Measurements from ENCODE around the gene DMRTB1. TPM values are rescaled to one million over a fixed set of nuclear protein-coding genes. Genes with fewer than 3 reads are reported as not detected.

Gene DMRTB1
- total and polyA plus RNA-seq, 9 of the 15 experiments (the other 6 are each of a cell fraction or from before 2014, with no cell fraction given) = 0.06 to 0.35 (median 0.13) TPM; not detected in 3

DNA sequence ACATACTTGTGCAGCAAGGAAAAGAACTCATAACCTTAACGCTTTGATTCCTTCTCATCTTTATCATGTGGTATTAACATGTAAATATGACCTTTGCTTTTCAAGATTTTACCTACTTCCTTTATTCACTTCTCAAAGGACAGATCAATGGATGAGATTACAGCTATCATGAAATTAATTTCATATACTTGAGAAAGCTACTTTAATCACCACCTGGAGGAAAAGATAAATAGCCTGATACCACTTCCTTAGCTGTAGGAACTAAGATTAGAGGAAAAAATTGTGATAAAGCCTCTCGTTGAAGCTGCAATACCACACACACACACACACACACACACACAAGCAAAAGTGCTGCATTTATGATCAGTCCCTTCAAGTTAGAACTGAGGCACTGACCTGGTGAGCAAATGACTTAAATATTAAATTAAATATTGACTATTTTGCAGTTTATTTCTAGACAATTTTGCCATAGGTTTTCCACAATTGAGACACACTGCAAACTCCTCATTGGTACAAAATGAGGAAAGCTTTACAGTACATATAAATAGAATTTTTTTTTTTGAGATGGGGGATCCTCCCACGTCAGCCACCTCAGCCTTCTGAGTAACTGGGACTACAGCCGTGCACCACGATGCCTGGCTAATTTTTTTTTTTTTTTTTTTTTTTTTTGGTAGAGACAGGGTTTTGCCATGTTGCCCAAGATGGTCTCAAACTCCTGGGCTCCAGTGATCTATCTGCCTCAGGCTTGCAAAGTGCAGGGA, 27.2 kb upstream of the DMRTB1 start (continued):
- TF ChIP-seq POLR2H (tag; IDR thresholded peaks at IDR 0.05; ENCODE audit: low read depth) (no peak), YBX1 (IDR thresholded peaks at IDR 0.05) (no peak), POLR2B (IDR thresholded peaks at IDR 0.05; ENCODE audit: low read depth, partially characterized antibody) (no peak), CCAR2 (IDR thresholded peaks at IDR 0.05; ENCODE audit: low read depth, low read length) (no peak), RBM22 (IDR thresholded peaks at IDR 0.05; ENCODE audit: low read depth, low read length, poor library complexity, severe bottlenecking) (no peak), OTX1 (CRISPR knock-in tag; IDR thresholded peaks at IDR 0.05) (no peak), ESRRA (IDR thresholded peaks at IDR 0.05; ENCODE audit: borderline replicate concordance, low read depth) (no peak), KDM1A (IDR thresholded peaks at IDR 0.05) (no peak), SMARCB1 (IDR thresholded peaks at IDR 0.05; ENCODE audit: insufficient read length, low read depth) (no peak), ZNF217 (CRISPR knock-in tag; IDR thresholded peaks at IDR 0.05) (no peak)

DNA sequence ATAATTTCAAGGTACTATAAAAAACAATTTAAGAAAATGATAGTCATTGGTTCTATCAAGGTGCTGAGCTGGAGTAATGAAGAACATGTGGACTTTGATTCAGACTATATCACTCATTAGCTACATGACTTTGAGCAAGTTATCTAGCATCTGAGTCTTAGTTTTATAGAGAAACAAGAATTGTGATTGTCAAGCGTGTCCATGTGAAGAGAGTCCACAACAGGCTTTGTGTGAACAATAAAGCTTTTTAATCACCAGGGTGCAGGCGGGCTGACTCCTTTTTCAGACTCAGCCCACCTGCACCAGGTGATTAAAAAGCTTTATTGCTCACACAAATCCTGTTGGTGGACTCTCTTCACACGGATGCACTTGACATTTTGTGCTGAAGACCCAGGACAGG, 26.6 kb upstream of the DMRTB1 start:
- CTCF ChIA-PET (ENCODE audit: low intra/inter-chr PET ratio) = no interaction called here
- Histone ChIP-seq H3K9ac (ENCODE audit: insufficient read depth in 1 of 2, low read depth in 2 of 2, low read length in 2 of 2) (no peak overlapping the region), H2AFZ (ENCODE audit: low read depth, low read length) (no peak overlapping the region), H3K27ac (ENCODE audit: extremely low read depth, low read depth, low read length) (no peak overlapping the region), H3K9me3 (replicated peaks; ENCODE audit: control insufficient read depth, insufficient read depth, low read depth, low read length) (no peaks in the 10 kb centered on the region), H3K4me3 (no peak overlapping the region), H3K79me2 (ENCODE audit: control insufficient read depth, insufficient read depth, low read length) (no peaks in the 10 kb centered on the region), H3K9me1 (ENCODE audit: control insufficient read depth, insufficient read depth, low read length) (no peaks in the 10 kb centered on the region), H3K36me3 (ENCODE audit: control insufficient read depth, insufficient read depth, low read length) (no peaks in the 10 kb centered on the region), H3K4me2 (ENCODE audit: insufficient read depth, low read length) (no peak overlapping the region), H3K27me3 (ENCODE audit: control insufficient read depth in 2 of 2, insufficient read depth in 2 of 2, low read length in 2 of 2) (peaks cover 13 to 18% of the 10 kb centered on the region in 2 experiments; a peak in 3 of 5 replicates), H4K20me1 (replicated peaks; ENCODE audit: control insufficient read depth, insufficient read depth, low read length) (no peaks in the 10 kb centered on the region), H3K4me1 (replicated peaks in 1 of 2; ENCODE audit: control insufficient read depth in 2 of 2, insufficient read depth in 2 of 2, low read length in 2 of 2) (no peaks in the 10 kb centered on the region)
- in situ Hi-C loops (cut with MboI) = no loop called here
- DNase-seq (ENCODE audit: extremely low read depth in 1 of 4, low spot score in 3 of 4) (no peak), FAIRE-seq (no peak), ATAC-seq (no peak)
- POLR2A ChIA-PET = no interaction called here
- TF ChIP-seq RAD21 (CRISPR knock-in tag; conservative IDR thresholded peaks at IDR 0.05 in 1 of 2, IDR thresholded peaks at IDR 0.05 in 1 of 2) (no peak), CREBBP (IDR thresholded peaks at IDR 0.05; ENCODE audit: low read depth, low read length) (no peak), ZNF830 (CRISPR knock-in tag; IDR thresholded peaks at IDR 0.05) (no peak), ETV1 (tag; conservative IDR thresholded peaks at IDR 0.05; ENCODE audit: low read depth) (no peak), TEAD1 (CRISPR knock-in tag; IDR thresholded peaks at IDR 0.05) (no peak), SMC3 (conservative IDR thresholded peaks at IDR 0.05; ENCODE audit: insufficient read depth, low read depth, low read length) (no peak), MTF1 (CRISPR knock-in tag; IDR thresholded peaks at IDR 0.05; ENCODE audit: borderline replicate concordance) (no peak), MTA2 (IDR thresholded peaks at IDR 0.05; ENCODE audit: low read depth) (no peak), POU5F1 (IDR thresholded peaks at IDR 0.05; ENCODE audit: borderline replicate concordance, low read depth, low read length, partially characterized antibody) (no peak), STAT5A (IDR thresholded peaks at IDR 0.05; ENCODE audit: borderline replicate concordance, low read length) (no peak)
- TF ChIP-seq, protein P1, sequence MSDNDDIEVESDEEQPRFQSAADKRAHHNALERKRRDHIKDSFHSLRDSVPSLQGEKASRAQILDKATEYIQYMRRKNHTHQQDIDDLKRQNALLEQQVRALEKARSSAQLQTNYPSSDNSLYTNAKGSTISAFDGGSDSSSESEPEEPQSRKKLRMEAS (CRISPR knock-in tag; IDR thresholded peaks at IDR 0.05) = no peak
- TF ChIP-seq, protein P2, sequence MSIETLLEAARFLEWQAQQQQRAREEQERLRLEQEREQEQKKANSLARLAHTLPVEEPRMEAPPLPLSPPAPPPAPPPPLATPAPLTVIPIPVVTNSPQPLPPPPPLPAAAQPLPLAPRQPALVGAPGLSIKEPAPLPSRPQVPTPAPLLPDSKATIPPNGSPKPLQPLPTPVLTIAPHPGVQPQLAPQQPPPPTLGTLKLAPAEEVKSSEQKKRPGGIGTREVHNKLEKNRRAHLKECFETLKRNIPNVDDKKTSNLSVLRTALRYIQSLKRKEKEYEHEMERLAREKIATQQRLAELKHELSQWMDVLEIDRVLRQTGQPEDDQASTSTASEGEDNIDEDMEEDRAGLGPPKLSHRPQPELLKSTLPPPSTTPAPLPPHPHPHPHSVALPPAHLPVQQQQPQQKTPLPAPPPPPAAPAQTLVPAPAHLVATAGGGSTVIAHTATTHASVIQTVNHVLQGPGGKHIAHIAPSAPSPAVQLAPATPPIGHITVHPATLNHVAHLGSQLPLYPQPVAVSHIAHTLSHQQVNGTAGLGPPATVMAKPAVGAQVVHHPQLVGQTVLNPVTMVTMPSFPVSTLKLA (conservative IDR thresholded peaks at IDR 0.05) = no peak
- no TSS peak for BruUV-seq (replicated peaks)
- 0% methylated on average over 3 of the region's 3 CpGs for WGBS (ENCODE audit: insufficient coverage, low coverage, missing lambda C conversion rate)
- intact Hi-C loops (cut with micrococcal nuclease) = no loop called here

Data from K562 (cell line).